HK-2 (cell line): ENCODE data around the gene TBC1D2.

Experiments used
- DNase-seq: peaks from one replicate; pipeline ENCODE4 v3.0.0-alpha.2; 2018; ENCODE audit not compliant: unreplicated experiment

TBC1D2 gene

GRCh38 chr9:98171176-98171925 is 84.1 kb downstream of the TBC1D2 start:
- no peak for DNase-seq

DNA sequence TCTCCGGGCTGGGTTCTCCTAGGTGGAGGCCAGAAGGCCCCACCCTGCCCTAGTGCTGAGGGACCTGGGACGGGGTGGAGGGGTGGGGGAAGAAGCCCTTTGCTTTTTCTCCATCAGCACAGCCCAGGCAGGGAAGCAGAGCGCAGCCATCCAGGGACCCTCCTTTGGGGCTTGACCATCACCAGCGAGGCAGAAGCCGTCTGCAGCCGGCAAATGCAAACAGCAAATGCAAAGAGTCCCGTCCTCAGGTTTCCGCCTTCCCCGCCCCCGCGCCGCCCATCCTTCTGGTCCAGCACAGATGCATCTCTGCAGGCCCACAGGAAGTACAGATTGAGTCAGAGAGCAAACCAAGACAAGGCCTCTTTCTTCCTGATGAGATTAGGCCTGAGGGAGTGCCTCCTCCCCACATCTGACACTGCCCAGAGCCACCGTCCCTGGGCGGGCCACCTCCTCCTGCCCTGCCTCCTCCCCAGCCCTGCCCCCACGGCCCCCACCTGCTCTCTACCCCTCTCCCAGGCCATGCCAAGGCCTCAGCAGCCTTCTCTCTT is 86.4 kb downstream of the TBC1D2 start:
- no peak for DNase-seq

DNA sequence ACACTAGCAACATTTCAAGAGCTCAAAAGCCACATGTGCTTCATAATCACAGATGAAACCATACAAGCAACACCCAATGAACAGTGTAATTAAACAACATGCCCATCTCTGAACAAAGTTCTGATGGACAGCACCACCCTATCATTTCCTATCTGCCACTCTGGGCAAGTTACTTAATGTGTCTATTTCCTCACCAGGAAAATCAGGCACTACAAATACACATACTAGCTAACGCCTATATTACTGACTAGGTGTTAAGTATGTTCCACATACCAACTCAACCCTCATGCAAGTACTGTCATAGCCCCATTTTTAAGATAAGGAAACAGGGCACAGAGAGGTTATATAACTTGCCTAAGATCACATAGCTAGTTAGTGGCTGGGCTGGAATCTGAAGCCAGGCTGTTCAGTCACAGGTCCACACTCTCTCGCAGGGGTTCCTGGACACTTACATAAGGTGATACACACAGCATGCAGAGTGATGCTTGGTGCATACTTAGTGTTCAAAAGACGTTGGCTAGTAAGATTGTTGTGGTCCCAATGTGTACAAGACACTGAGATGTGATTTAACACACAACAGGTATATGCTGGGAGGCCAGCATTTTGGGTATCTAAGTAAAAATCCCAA is 87.2 kb downstream of the TBC1D2 start:
- DNase-seq = no peak

DNA sequence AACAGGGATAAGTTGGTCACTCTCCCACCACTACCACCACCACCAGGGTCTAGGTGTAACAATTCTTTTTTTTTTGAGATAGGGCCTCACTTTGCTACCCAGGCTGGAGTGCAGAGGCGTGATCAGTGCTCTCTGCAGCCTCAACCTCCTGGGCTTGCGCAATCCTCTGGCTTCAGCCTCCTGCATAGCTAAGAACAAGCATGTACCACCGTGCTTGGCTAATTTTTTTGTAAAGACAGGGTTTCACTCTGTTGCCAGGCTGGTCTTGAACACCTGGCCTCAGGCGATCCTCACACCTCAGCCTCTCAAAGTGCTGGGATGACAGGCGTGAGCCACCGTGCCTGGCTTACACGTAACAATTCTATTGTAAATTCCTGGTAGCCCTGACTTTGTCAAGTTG is 90.5 kb downstream of the TBC1D2 start:
- no peak for DNase-seq

- DNase-seq = no peak
Observed at GRCh38 chr9:98162613-98163012, 92.8 kb downstream of the TBC1D2 start.

DNA sequence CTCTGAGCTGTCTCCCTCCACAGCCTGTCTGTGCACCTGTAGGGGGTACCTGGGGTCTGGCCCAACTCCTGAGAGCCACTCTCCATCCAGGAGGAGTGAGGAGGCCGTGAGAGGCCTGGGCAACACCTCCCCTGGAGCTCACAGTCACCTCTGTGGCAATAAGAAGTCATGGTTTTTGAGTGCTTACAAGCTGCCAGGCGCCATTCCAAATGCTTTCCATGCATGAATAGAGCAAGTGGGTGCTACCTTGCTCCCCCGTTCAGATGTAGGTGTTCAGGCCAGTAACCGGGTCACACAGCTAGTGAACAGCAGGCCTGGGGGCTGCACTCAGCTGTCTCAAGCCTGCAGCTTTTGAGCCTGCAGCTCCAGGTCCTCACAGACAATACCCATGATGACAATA is 93.6 kb downstream of the TBC1D2 start:
- DNase-seq = no peak

- no peak for DNase-seq
Observed at GRCh38 chr9:98159790-98160189, 95.7 kb downstream of the TBC1D2 start.

DNA sequence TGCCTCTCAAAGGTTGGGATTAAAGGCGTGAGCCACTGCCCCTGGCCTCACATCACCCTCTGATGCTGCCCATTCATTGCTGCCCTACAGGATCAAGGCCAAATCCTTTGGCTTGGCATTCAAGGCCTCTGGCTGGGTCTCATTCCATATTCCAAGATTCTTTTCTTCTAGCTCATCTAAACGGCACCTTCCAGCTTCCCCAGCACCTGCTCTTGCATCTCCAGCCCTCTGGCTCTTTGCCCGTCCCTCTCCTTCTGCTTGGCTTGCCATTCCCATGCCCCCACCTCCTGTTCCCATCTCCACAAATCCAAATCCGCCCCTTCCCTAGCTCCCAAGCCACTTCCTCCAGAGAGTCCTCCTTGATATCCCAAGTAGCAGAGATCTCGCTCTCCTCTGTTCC is 96.1 kb downstream of the TBC1D2 start:
- no peak for DNase-seq

DNA sequence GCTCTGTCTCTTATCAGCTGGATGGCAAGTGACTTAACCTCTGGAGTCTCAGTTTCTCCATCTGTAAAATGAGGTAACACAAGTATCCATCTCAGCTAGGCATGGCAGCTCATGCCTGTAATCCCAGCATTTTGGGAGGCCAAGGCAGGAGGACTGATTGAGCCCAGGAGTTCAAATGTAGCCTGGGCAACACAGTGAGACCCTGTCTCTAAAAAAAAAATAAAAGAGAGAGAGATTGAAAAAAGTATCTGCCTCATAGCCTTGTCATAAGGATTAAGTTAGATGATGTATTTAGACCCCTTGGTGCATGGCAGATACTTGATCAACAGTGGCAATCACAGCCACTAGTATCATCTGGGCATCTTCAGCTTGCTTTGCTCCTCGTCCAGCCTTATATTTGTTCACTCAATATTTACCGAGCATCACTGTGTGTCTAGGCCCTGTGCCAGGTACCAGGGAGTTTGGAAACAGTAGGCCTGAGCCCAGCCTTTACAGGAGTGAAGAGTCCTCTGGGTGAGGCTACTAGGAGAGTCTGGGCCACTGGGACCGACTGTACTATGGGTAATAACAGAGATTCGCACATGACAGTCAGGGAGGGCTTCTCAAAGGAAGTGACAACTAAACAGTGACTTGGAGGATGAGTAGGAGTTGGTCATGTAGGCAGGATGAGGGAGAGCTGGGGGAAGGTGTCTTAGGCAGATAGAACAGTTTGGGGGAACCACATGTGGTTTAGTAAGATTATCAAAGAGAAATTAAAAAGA is 97.2 kb downstream of the TBC1D2 start:
- no peak for DNase-seq

- no peak for DNase-seq
Observed at GRCh38 chr9:98157372-98157771, 98.1 kb downstream of the TBC1D2 start.

DNA sequence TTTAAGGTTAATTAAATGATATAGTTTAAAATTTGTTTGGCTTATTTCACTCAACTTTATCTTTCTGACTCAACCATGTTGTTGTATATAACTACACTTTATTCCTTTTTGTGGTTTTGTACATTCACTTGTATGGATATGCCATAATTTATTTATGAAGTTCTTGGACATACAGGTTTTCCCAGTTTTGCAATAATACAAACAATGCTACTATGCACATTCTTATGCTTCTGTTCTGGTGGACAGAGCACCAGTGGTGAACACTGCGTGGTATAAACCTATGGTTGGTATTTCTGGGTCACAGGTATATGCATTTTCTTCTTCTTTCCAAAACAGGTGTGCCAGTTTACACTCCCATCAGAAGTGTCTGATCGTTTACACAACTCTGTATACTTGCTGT is 100.8 kb downstream of the TBC1D2 start:
- DNase-seq = no peak

- no peak for DNase-seq
Observed at GRCh38 chr9:98152526-98152925, 102.9 kb downstream of the TBC1D2 start.

DNA sequence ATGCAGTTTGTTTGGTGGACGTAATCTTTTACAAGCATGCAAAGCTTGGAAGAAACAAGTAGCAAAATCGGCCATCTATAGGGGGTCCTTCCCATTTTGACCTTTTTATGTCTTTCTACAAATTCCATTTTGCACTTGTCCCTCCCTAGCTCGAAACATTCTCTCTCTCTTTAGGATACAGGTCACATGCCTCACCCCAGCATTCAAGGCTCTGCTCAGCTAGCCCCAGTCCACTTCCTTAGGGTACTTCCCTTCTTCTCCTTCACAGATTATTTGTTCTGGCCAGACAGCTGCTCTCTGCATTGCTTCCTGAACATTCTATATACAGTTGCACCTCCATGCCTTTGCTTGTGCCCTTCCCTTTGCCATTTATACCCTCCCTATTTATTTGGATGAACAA is 104.7 kb downstream of the TBC1D2 start:
- no peak for DNase-seq

DNA sequence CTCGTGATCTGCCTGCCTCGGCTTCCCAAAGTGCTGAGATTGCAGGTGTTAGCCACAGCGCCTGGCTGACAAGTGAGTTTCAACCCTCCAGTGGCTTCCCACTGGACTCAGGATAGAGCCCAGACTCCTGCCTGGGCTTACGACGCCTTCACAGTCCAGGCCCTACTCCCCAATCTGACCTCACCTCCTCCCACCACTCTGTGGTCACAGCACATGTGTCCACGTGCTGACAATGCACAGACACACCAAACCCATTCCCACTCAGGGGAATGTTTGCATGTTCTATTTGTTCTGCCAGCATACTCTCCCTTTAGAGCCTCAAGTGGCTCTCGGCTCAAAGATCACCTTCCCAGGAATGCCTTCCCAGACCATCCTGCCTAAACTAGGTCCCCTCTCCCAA is 105.3 kb downstream of the TBC1D2 start:
- no peak for DNase-seq

GRCh38 chr9:98149422-98149821 is 106.0 kb downstream of the TBC1D2 start:
- DNase-seq = no peak
